ENCODE data around the gene CACNA1S.

CACNA1S gene

GRCh38 chr1:201066986-201067385, 45.2 kb downstream of the CACNA1S start:
- Histone ChIP-seq H3K4me1 (ENCODE audit: control insufficient read depth, insufficient read depth, low read length) (no peaks in the 10 kb centered on the region), H3K9me3 (ENCODE audit: control insufficient read depth, insufficient read depth, low read length) (no peaks in the 10 kb centered on the region), H3K9ac (ENCODE audit: low read depth, low read length) (no peak overlapping the region), H3K4me3 (ENCODE audit: low read depth, low read length) (no peak overlapping the region), H3K27me3 (ENCODE audit: control insufficient read depth, insufficient read depth, low read length) (no peaks in the 10 kb centered on the region), H3K36me3 (ENCODE audit: control insufficient read depth, insufficient read depth, low read length) (no peaks in the 10 kb centered on the region)

- Histone ChIP-seq H3K9ac (ENCODE audit: low read depth, low read length) (no peak overlapping the region), H3K4me1 (ENCODE audit: control insufficient read depth, insufficient read depth, low read length) (no peaks in the 10 kb centered on the region), H3K9me3 (ENCODE audit: control insufficient read depth, insufficient read depth, low read length) (no peaks in the 10 kb centered on the region), H3K27me3 (ENCODE audit: control insufficient read depth, insufficient read depth, low read length) (no peaks in the 10 kb centered on the region), H3K4me3 (ENCODE audit: low read depth, low read length) (no peak overlapping the region), H3K36me3 (ENCODE audit: control insufficient read depth, insufficient read depth, low read length) (no peaks in the 10 kb centered on the region)
Observed at GRCh38 chr1:201065686-201066085, 46.5 kb downstream of the CACNA1S start.

GRCh38 chr1:201064806-201065205, 47.4 kb downstream of the CACNA1S start:
- H3K9me3 ChIP-seq (ENCODE audit: control insufficient read depth, insufficient read depth, low read length): no peaks in the 10 kb centered on the region
- H3K36me3 ChIP-seq (ENCODE audit: control insufficient read depth, insufficient read depth, low read length): no peaks in the 10 kb centered on the region
- peaks cover under 1% of the 10 kb centered on the region for H3K4me1 ChIP-seq (ENCODE audit: control insufficient read depth, insufficient read depth, low read length)
- H3K4me3 ChIP-seq (ENCODE audit: low read depth, low read length): no peak overlapping the region
- H3K27me3 ChIP-seq (ENCODE audit: control insufficient read depth, insufficient read depth, low read length): no peaks in the 10 kb centered on the region
- H3K9ac ChIP-seq (ENCODE audit: low read depth, low read length): no peak overlapping the region

- Histone ChIP-seq H3K4me3 (ENCODE audit: low read depth, low read length) (no peak overlapping the region), H3K36me3 (ENCODE audit: control insufficient read depth, insufficient read depth, low read length) (no peaks in the 10 kb centered on the region), H3K9ac (ENCODE audit: low read depth, low read length) (no peak overlapping the region), H3K4me1 (ENCODE audit: control insufficient read depth, insufficient read depth, low read length) (peaks cover 10% of the 10 kb centered on the region), H3K9me3 (ENCODE audit: control insufficient read depth, insufficient read depth, low read length) (no peaks in the 10 kb centered on the region), H3K27me3 (ENCODE audit: control insufficient read depth, insufficient read depth, low read length) (no peaks in the 10 kb centered on the region)
Observed at GRCh38 chr1:201063145-201063544, 49.1 kb downstream of the CACNA1S start.

- no peaks in the 10 kb centered on the region for H3K36me3 ChIP-seq (ENCODE audit: control insufficient read depth, insufficient read depth, low read length)
- no peaks in the 10 kb centered on the region for H3K9me3 ChIP-seq (ENCODE audit: control insufficient read depth, insufficient read depth, low read length)
- no peaks in the 10 kb centered on the region for H3K27me3 ChIP-seq (ENCODE audit: control insufficient read depth, insufficient read depth, low read length)
- H3K4me3 ChIP-seq (ENCODE audit: low read depth, low read length): no peak overlapping the region
- peaks cover 10% of the 10 kb centered on the region for H3K4me1 ChIP-seq (ENCODE audit: control insufficient read depth, insufficient read depth, low read length)
- H3K9ac ChIP-seq (ENCODE audit: low read depth, low read length): no peak overlapping the region
Observed at GRCh38 chr1:201062511-201063091, 49.6 kb downstream of the CACNA1S start.

GRCh38 chr1:201061886-201062285, 50.3 kb downstream of the CACNA1S start:
- no peak overlapping the region for H3K9ac ChIP-seq (ENCODE audit: low read depth, low read length)
- H3K4me1 ChIP-seq (ENCODE audit: control insufficient read depth, insufficient read depth, low read length): peaks cover 10% of the 10 kb centered on the region
- H3K27me3 ChIP-seq (ENCODE audit: control insufficient read depth, insufficient read depth, low read length): no peaks in the 10 kb centered on the region
- H3K9me3 ChIP-seq (ENCODE audit: control insufficient read depth, insufficient read depth, low read length): no peaks in the 10 kb centered on the region
- H3K4me3 ChIP-seq (ENCODE audit: low read depth, low read length): no peak overlapping the region
- no peaks in the 10 kb centered on the region for H3K36me3 ChIP-seq (ENCODE audit: control insufficient read depth, insufficient read depth, low read length)

GRCh38 chr1:201061049-201061448, 51.2 kb downstream of the CACNA1S start:
- Histone ChIP-seq H3K9me3 (ENCODE audit: control insufficient read depth, insufficient read depth, low read length) (no peaks in the 10 kb centered on the region), H3K36me3 (ENCODE audit: control insufficient read depth, insufficient read depth, low read length) (no peaks in the 10 kb centered on the region), H3K4me3 (ENCODE audit: low read depth, low read length) (no peak overlapping the region), H3K4me1 (ENCODE audit: control insufficient read depth, insufficient read depth, low read length) (peaks cover 10% of the 10 kb centered on the region), H3K9ac (ENCODE audit: low read depth, low read length) (no peak overlapping the region), H3K27me3 (ENCODE audit: control insufficient read depth, insufficient read depth, low read length) (no peaks in the 10 kb centered on the region)

GRCh38 chr1:201060586-201060985, 51.6 kb downstream of the CACNA1S start:
- H3K9ac ChIP-seq (ENCODE audit: low read depth, low read length): no peak overlapping the region
- H3K4me3 ChIP-seq (ENCODE audit: low read depth, low read length): no peak overlapping the region
- no peaks in the 10 kb centered on the region for H3K27me3 ChIP-seq (ENCODE audit: control insufficient read depth, insufficient read depth, low read length)
- H3K4me1 ChIP-seq (ENCODE audit: control insufficient read depth, insufficient read depth, low read length): peaks cover 10% of the 10 kb centered on the region
- H3K36me3 ChIP-seq (ENCODE audit: control insufficient read depth, insufficient read depth, low read length): no peaks in the 10 kb centered on the region
- no peaks in the 10 kb centered on the region for H3K9me3 ChIP-seq (ENCODE audit: control insufficient read depth, insufficient read depth, low read length)

GRCh38 chr1:201059871-201060555, 52.2 kb downstream of the CACNA1S start:
- Histone ChIP-seq H3K36me3 (ENCODE audit: control insufficient read depth, insufficient read depth, low read length) (no peaks in the 10 kb centered on the region), H3K4me1 (ENCODE audit: control insufficient read depth, insufficient read depth, low read length) (peaks cover 10% of the 10 kb centered on the region), H3K4me3 (ENCODE audit: low read depth, low read length) (no peak overlapping the region), H3K27me3 (ENCODE audit: control insufficient read depth, insufficient read depth, low read length) (no peaks in the 10 kb centered on the region), H3K9ac (ENCODE audit: low read depth, low read length) (no peak overlapping the region), H3K9me3 (ENCODE audit: control insufficient read depth, insufficient read depth, low read length) (no peaks in the 10 kb centered on the region)

GRCh38 chr1:201059401-201059800, 52.8 kb downstream of the CACNA1S start:
- no peaks in the 10 kb centered on the region for H3K27me3 ChIP-seq (ENCODE audit: control insufficient read depth, insufficient read depth, low read length)
- H3K4me1 ChIP-seq (ENCODE audit: control insufficient read depth, insufficient read depth, low read length): peaks cover 10% of the 10 kb centered on the region
- H3K4me3 ChIP-seq (ENCODE audit: low read depth, low read length): no peak overlapping the region
- H3K36me3 ChIP-seq (ENCODE audit: control insufficient read depth, insufficient read depth, low read length): no peaks in the 10 kb centered on the region
- no peak overlapping the region for H3K9ac ChIP-seq (ENCODE audit: low read depth, low read length)
- no peaks in the 10 kb centered on the region for H3K9me3 ChIP-seq (ENCODE audit: control insufficient read depth, insufficient read depth, low read length)

- Histone ChIP-seq H3K9me3 (ENCODE audit: control insufficient read depth, insufficient read depth, low read length) (no peaks in the 10 kb centered on the region), H3K4me1 (ENCODE audit: control insufficient read depth, insufficient read depth, low read length) (peaks cover 4% of the 10 kb centered on the region), H3K36me3 (ENCODE audit: control insufficient read depth, insufficient read depth, low read length) (no peaks in the 10 kb centered on the region), H3K27me3 (ENCODE audit: control insufficient read depth, insufficient read depth, low read length) (no peaks in the 10 kb centered on the region), H3K4me3 (ENCODE audit: low read depth, low read length) (no peak overlapping the region), H3K9ac (ENCODE audit: low read depth, low read length) (no peak overlapping the region)
Observed at GRCh38 chr1:201054091-201054543, 58.1 kb downstream of the CACNA1S start.

GRCh38 chr1:201053155-201053860, 58.9 kb downstream of the CACNA1S start:
- Histone ChIP-seq H3K4me3 (ENCODE audit: low read depth, low read length) (no peak overlapping the region), H3K27me3 (ENCODE audit: control insufficient read depth, insufficient read depth, low read length) (no peaks in the 10 kb centered on the region), H3K36me3 (ENCODE audit: control insufficient read depth, insufficient read depth, low read length) (no peaks in the 10 kb centered on the region), H3K9me3 (ENCODE audit: control insufficient read depth, insufficient read depth, low read length) (no peaks in the 10 kb centered on the region), H3K4me1 (ENCODE audit: control insufficient read depth, insufficient read depth, low read length) (no peaks in the 10 kb centered on the region), H3K9ac (ENCODE audit: low read depth, low read length) (no peak overlapping the region)
